ENCODE data around the gene ESRP2.

ESRP2 gene

GRCh38 chr16:68236826-68237242 lies 907 bp upstream of the ESRP2 start:
- DNase-seq = no peak

GRCh38 chr16:68236137-68236825 lies 354 bp upstream of the ESRP2 start:
- DNase-seq = no peak

- DNase-seq = no peak
Observed at GRCh38 chr16:68235108-68235886, 630 bp downstream of the ESRP2 start.

GRCh38 chr16:68234188-68235107 lies 1.5 kb downstream of the ESRP2 start:
- DNase-seq = peak; percentile 13

GRCh38 chr16:68233835-68234187 lies 2.1 kb downstream of the ESRP2 start:
- no peak for DNase-seq

- DNase-seq = no peak
Observed at GRCh38 chr16:68233085-68233834, 2.7 kb downstream of the ESRP2 start.

- DNase-seq = no peak
Observed at GRCh38 chr16:68232335-68232734, 3.6 kb downstream of the ESRP2 start.

GRCh38 chr16:68231384-68232136 lies 4.4 kb downstream of the ESRP2 start:
- no peak for DNase-seq

- DNase-seq = no peak
Observed at GRCh38 chr16:68230956-68231355, 5.0 kb downstream of the ESRP2 start.

- no peak for DNase-seq
Observed at GRCh38 chr16:68230176-68230571, 5.8 kb downstream of the ESRP2 start.

GRCh38 chr16:68229431-68230175 lies 6.3 kb downstream of the ESRP2 start:
- no peak for DNase-seq

- no peak for DNase-seq
Observed at GRCh38 chr16:68228652-68229051, 7.3 kb downstream of the ESRP2 start.

- no peak for DNase-seq
Observed at GRCh38 chr16:68227850-68228553, 7.9 kb downstream of the ESRP2 start.

GRCh38 chr16:68227183-68227793 lies 8.6 kb downstream of the ESRP2 start:
- peak; percentile 17 for DNase-seq

GRCh38 chr16:68226116-68226515 lies 9.8 kb downstream of the ESRP2 start:
- no peak for DNase-seq

GRCh38 chr16:68223072-68223471 lies 12.9 kb downstream of the ESRP2 start:
- no peak for DNase-seq

GRCh38 chr16:68219725-68220351 lies 16.1 kb downstream of the ESRP2 start:
- no peak for DNase-seq

GRCh38 chr16:68217506-68217905 lies 18.4 kb downstream of the ESRP2 start:
- DNase-seq = no peak

GRCh38 chr16:68216240-68216639 lies 19.7 kb downstream of the ESRP2 start:
- no peak for DNase-seq

GRCh38 chr16:68215302-68215701 lies 20.6 kb downstream of the ESRP2 start:
- no peak for DNase-seq
